Keratinocyte (primary cell): ENCODE results near the gene ASGR1. TPM values are rescaled to one million over a fixed set of nuclear protein-coding genes. Genes with fewer than 3 reads are reported as not detected.
A peak's percentile ranks its signal among the peaks of the same experiment; 100 is the strongest.

Source experiments
- DNase-seq: peaks from one replicate; pipeline ENCODE4 v3.0.0-alpha.2; 2011; ENCODE audit warnings: low read depth, missing footprints, low spot score
- FAIRE-seq: peaks from 2 replicates; lab custom pipeline; 2011; peaks lifted over from hg19 to GRCh38; lab: Jason Lieb, UNC
- H2AFZ ChIP-seq: 2 replicates; pipeline ENCODE4 v1.6.0; 2012; ENCODE audit warnings: low read length, control low read depth, inconsistent platforms; ENCODE audit not compliant: control insufficient read depth
- H3K27ac ChIP-seq: 2 replicates; pipeline ENCODE4 v1.5.1; 2011; ENCODE audit warnings: low read length; ENCODE audit not compliant: control insufficient read depth, insufficient read depth
- H3K27me3 ChIP-seq: 3 replicates; pipeline ENCODE4 v1.6.0; 2011; ENCODE audit warnings: low read length; ENCODE audit not compliant: control insufficient read depth, insufficient read depth; ENCODE audit errors: extremely low read depth
- H3K36me3 ChIP-seq, 2 experiments: 2 replicates in 1 of 2; 3 replicates in 1 of 2; pipeline ENCODE4 v1.5.1; 2011; ENCODE audit warnings: low read length in 2 of 2, mild to moderate bottlenecking in 1 of 2; ENCODE audit not compliant: control insufficient read depth in 2 of 2, insufficient read depth in 2 of 2; ENCODE audit errors: extremely low read depth in 1 of 2
- H3K4me1 ChIP-seq: 3 replicates; pipeline ENCODE4 v1.5.1; 2011; ENCODE audit warnings: low read length; ENCODE audit not compliant: control insufficient read depth, insufficient read depth; ENCODE audit errors: extremely low read depth
- H3K4me2 ChIP-seq: 3 replicates; pipeline ENCODE4 v1.6.0; 2011; ENCODE audit warnings: low read depth, low read length; ENCODE audit not compliant: control insufficient read depth, insufficient read depth; ENCODE audit errors: extremely low read depth
- H3K4me3 ChIP-seq, 3 experiments: fragments of 200-600 bp in 1 of 3; sonication (generic) in 1 of 3; 2 replicates in 2 of 3; 3 replicates in 1 of 3; pipeline ENCODE4 v1.5.1; 2011 to 2016; ENCODE audit warnings: low read length in 3 of 3, mild to moderate bottlenecking in 3 of 3, control low read depth in 2 of 3, inconsistent platforms in 1 of 3, low read depth in 1 of 3, mixed read lengths in 1 of 3, mixed run types in 1 of 3, moderate library complexity in 1 of 3; ENCODE audit not compliant: control insufficient read depth in 2 of 3, insufficient read depth in 2 of 3; ENCODE audit errors: extremely low read depth in 1 of 3
- H3K79me2 ChIP-seq: 2 replicates; pipeline ENCODE4 v1.6.0; 2012; ENCODE audit warnings: low read length; ENCODE audit not compliant: control insufficient read depth, insufficient read depth
- H3K9ac ChIP-seq: 3 replicates; pipeline ENCODE4 v1.6.0; 2011; ENCODE audit warnings: low read length; ENCODE audit not compliant: control insufficient read depth, insufficient read depth; ENCODE audit errors: extremely low read depth
- H3K9me1 ChIP-seq: 3 replicates; pipeline ENCODE4 v1.6.0; 2011; ENCODE audit warnings: low read length; ENCODE audit not compliant: control insufficient read depth, insufficient read depth; ENCODE audit errors: extremely low read depth
- H3K9me3 ChIP-seq: 2 replicates; pipeline ENCODE4 v1.5.1; 2012; ENCODE audit warnings: low read depth, low read length; ENCODE audit not compliant: control insufficient read depth
- H4K20me1 ChIP-seq: 3 replicates; pipeline ENCODE4 v1.6.0; 2011; ENCODE audit warnings: low read length; ENCODE audit not compliant: control insufficient read depth, insufficient read depth; ENCODE audit errors: extremely low read depth
- EZH2 ChIP-seq: IDR thresholded peaks from one replicate; pipeline ENCODE4 v1.6.1; 2012; ENCODE audit warnings: inconsistent platforms, mild to moderate bottlenecking, low read length, moderate library complexity
- dilution Hi-C: fragments of 300-500 bp; cut with MboI; formaldehyde crosslinking; loops from one replicate; pipeline ENCODE4 v1.7.0; 2020; ENCODE audit warnings: low sequenced_read_pairs; ENCODE audit not compliant: extremely low pct_ligation_motif_present
- polyA plus RNA-seq, 5 experiments: library from polyadenylated mRNA; depleted of rRNA in 3 of 5; stranded (reverse) in 3 of 5; stranded (forward) in 1 of 5; unstranded in 1 of 5; fragments of >200 nt; gene quantifications; 1 replicate in 1 of 5; 2 replicates in 3 of 5; 3 replicates in 1 of 5; pipeline versions ENCODE4 v1.2.1 to v1.2.3, GENCODE V29; 2011 to 2012; ENCODE audit warnings: missing spikeins in 2 of 5, low read depth in 1 of 5, low replicate concordance in 1 of 5
- TF ChIP-seq, protein P1 (sequence below), 3 experiments: IDR thresholded peaks in 1 of 3; conservative IDR thresholded peaks in 1 of 3; optimal IDR thresholded peaks in 1 of 3; 2 replicates in 2 of 3; 3 replicates in 1 of 3; pipeline versions ENCODE3 to v1.5.1; 2011; ENCODE audit warnings: low read length in 3 of 3, mild to moderate bottlenecking in 3 of 3, moderate library complexity in 2 of 3, control low read depth in 1 of 3, inconsistent platforms in 1 of 3; ENCODE audit not compliant: insufficient read depth in 2 of 3; ENCODE audit errors: extremely low read depth in 1 of 3

ASGR1 gene
- polyA plus RNA-seq, 1 donor (not counting 4 experiments of a cell fraction or from before 2014, with no cell fraction given), result 0.18 TPM

DNA sequence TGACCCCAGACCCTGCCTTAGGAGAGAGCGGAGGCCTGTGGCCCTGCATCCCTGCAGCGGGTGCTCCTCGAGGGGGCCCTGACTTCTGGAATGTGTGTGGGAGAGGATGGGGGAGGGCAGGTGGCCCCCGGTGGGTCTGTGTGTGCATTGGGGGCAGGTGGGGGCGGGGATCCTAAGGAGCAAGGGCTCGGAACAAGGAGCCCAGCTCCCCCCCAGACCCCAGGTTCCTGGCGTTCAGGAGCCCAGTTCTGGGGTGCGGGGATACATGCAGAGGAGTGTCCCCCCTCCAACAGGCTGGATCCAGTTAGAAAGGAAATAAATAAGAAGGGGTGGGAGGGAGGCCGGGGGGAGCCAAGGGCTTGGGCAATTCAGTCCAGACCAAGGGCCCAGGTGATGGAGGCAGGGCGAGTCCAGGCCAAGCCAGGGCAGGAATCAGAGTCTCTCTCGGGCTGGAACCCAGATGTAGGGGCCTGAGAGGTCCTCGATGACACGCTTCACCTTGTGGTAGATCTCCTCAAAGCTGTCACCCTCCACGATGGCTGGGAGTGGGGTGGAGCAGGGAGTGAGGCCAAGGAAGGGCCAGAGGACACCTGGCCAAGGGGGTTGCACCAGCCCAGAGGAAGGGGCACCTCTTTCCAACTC is 11.2 kb upstream of the ASGR1 start:
- DNase-seq, result no peak
- FAIRE-seq, result no peak
- Histone ChIP-seq H3K9me3 (no peaks in the 10 kb centered on the region), H4K20me1 (no peaks in the 10 kb centered on the region), H3K79me2 (no peaks in the 10 kb centered on the region), H3K36me3 (no peaks in the 10 kb centered on the region), H3K27me3 (no peaks in the 10 kb centered on the region), H3K9ac (no peak overlapping the region), H3K27ac (no peak overlapping the region), H3K4me3 (no peak overlapping the region), H2AFZ (no peak overlapping the region), H3K4me2 (no peak overlapping the region), H3K9me1 (no peaks in the 10 kb centered on the region), H3K4me1 (no peaks in the 10 kb centered on the region)
- no peak for TF ChIP-seq EZH2
- TF ChIP-seq, protein P1, sequence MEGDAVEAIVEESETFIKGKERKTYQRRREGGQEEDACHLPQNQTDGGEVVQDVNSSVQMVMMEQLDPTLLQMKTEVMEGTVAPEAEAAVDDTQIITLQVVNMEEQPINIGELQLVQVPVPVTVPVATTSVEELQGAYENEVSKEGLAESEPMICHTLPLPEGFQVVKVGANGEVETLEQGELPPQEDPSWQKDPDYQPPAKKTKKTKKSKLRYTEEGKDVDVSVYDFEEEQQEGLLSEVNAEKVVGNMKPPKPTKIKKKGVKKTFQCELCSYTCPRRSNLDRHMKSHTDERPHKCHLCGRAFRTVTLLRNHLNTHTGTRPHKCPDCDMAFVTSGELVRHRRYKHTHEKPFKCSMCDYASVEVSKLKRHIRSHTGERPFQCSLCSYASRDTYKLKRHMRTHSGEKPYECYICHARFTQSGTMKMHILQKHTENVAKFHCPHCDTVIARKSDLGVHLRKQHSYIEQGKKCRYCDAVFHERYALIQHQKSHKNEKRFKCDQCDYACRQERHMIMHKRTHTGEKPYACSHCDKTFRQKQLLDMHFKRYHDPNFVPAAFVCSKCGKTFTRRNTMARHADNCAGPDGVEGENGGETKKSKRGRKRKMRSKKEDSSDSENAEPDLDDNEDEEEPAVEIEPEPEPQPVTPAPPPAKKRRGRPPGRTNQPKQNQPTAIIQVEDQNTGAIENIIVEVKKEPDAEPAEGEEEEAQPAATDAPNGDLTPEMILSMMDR (optimal IDR thresholded peaks at IDR 0.05 in 1 of 3, IDR thresholded peaks at IDR 0.05 in 1 of 3, conservative IDR thresholded peaks at IDR 0.05 in 1 of 3; ENCODE audit: extremely low read depth in 1 of 3, insufficient read depth in 2 of 3, low read length in 3 of 3), result no peak
- dilution Hi-C loops, result no loop called here

DNA sequence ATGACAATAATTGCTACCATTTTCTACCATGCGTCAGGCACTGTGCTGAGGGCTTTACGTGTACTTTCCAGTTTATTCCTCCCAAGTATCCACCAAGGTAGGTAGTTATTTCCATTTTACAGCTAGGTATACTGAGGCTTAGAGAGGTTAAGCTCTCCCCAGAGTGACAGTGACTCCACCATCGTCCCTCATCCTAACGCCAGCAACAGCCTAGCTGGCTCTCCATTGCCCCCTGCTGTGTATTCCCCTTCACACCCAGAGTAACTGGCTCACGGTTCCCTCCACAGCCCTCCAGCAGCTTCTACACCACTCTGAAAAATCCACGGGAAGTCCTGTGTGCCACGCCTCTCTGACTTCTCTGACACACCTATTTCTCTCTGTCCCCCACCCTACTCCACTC is 7.1 kb upstream of the ASGR1 start:
- DNase-seq (no peak), FAIRE-seq (no peak)
- H3K27me3 ChIP-seq, result no peaks in the 10 kb centered on the region
- no peaks in the 10 kb centered on the region for H3K36me3 ChIP-seq
- H3K9me3 ChIP-seq, result no peaks in the 10 kb centered on the region
- no peaks in the 10 kb centered on the region for H3K9me1 ChIP-seq
- no peak overlapping the region for H3K4me3 ChIP-seq
- TF ChIP-seq, protein P1 (optimal IDR thresholded peaks at IDR 0.05 in 1 of 3, IDR thresholded peaks at IDR 0.05 in 1 of 3, conservative IDR thresholded peaks at IDR 0.05 in 1 of 3; ENCODE audit: extremely low read depth in 1 of 3, insufficient read depth in 2 of 3, low read length in 3 of 3), result peak in 2 of 3 experiments; percentile 25 to 40
- TF ChIP-seq EZH2, result no peak
- dilution Hi-C loops, result no loop called here
- H3K27ac ChIP-seq, result no peak overlapping the region
- H3K9ac ChIP-seq, result no peak overlapping the region
- H3K4me2 ChIP-seq, result no peak overlapping the region
- no peaks in the 10 kb centered on the region for H4K20me1 ChIP-seq
- no peak overlapping the region for H2AFZ ChIP-seq
- no peaks in the 10 kb centered on the region for H3K4me1 ChIP-seq
- H3K79me2 ChIP-seq, result no peaks in the 10 kb centered on the region
